ENCODE data around the gene CREBRF.

Gene CREBRF, protein sequence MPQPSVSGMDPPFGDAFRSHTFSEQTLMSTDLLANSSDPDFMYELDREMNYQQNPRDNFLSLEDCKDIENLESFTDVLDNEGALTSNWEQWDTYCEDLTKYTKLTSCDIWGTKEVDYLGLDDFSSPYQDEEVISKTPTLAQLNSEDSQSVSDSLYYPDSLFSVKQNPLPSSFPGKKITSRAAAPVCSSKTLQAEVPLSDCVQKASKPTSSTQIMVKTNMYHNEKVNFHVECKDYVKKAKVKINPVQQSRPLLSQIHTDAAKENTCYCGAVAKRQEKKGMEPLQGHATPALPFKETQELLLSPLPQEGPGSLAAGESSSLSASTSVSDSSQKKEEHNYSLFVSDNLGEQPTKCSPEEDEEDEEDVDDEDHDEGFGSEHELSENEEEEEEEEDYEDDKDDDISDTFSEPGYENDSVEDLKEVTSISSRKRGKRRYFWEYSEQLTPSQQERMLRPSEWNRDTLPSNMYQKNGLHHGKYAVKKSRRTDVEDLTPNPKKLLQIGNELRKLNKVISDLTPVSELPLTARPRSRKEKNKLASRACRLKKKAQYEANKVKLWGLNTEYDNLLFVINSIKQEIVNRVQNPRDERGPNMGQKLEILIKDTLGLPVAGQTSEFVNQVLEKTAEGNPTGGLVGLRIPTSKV

DNA sequence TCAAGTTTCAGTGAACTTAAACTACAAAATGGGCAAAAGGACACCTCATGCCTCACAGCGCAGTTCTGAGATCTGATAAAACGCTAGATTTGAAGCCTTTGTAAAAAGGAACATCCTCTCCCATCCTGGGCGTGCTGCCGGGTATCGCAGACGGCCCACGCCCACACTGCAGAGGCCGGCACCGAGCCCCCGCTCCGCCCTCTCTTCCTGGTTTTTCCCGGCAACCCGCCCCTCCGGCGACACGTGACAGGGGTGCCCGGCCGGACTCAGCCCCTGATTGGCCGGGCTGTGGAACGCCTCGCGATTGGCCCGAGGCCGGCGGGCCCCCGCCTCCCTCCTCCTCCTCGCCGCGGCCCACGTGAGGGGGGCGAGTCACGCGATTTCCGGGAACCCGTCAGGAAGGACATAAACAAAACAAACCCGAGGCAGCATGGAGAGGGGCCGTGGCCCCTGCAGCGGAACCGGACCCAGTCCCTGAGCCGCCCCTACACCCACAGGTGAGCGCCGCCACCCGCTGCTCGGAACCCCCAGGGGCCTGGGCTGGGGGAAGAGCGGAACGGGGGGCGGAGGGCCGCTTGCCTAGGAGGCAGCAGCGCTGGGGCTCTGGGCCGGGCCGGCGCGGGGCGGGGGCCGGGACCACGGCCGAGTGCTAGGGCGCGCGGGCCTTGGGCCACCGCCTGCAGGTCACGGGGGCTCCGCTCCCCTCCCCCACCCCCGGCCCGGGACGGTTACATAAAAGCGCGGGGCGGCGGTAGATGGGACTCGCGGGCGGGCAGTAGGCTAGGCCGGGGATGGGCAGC is at the start of gene CREBRF:
TSS of gene CREBRF (plus strand) at position 370 of the 800 bp plus-strand sequence. CDS start 24,424 bp downstream, outside the sequence.
- no peaks in the 10 kb centered on the region; the same call in 1 of the 2 replicates for H3K36me3 ChIP-seq (ENCODE audit: insufficient read depth, low read length)
- H3K4me2 ChIP-seq (ENCODE audit: insufficient read depth, low read length) = peak within 1 kb of the TSS; percentile 84
- peak within 1 kb of the TSS; percentile 85 for H3K9ac ChIP-seq (ENCODE audit: low read depth, low read length)
- peaks cover 8% of the 10 kb centered on the region for H4K20me1 ChIP-seq (ENCODE audit: insufficient read depth, low read length)
- H3K27me3 ChIP-seq (ENCODE audit: insufficient read depth, low read length, poor library complexity) = no peaks in the 10 kb centered on the region
- peak within 1 kb of the TSS; percentile 94 for H2AFZ ChIP-seq (ENCODE audit: low read depth, low read length)
- peak within 1 kb of the TSS; percentile 71 to 99 for H3K4me3 ChIP-seq (ENCODE audit: low read depth in 1 of 2, low read length in 2 of 2)
- peaks cover 36% of the 10 kb centered on the region for H3K79me2 ChIP-seq (ENCODE audit: insufficient read depth, low read length)
- no peak for TF ChIP-seq EZH2 (IDR thresholded peaks at IDR 0.05; ENCODE audit: borderline replicate concordance, low read depth, low read length, severe bottlenecking)
- ATAC-seq (ENCODE audit: insufficient read depth, low read depth) (peak; percentile 79), DNase-seq (peak; percentile 98)
- peak within 1 kb of the TSS; percentile 77 for H3K27ac ChIP-seq (ENCODE audit: low read length)
- no peaks in the 10 kb centered on the region for H3K9me3 ChIP-seq (ENCODE audit: insufficient read depth, low read length, severe bottlenecking)
- peaks cover 18% of the 10 kb centered on the region for H3K4me1 ChIP-seq (ENCODE audit: insufficient read depth, low read length)

GRCh38 chr5:173010021-173010420 is 46.1 kb upstream of the CREBRF start:
- ATAC-seq (ENCODE audit: insufficient read depth, low read depth) = no peak
- Histone ChIP-seq H3K9me3 (ENCODE audit: insufficient read depth, low read length, severe bottlenecking) (no peaks in the 10 kb centered on the region), H3K79me2 (ENCODE audit: insufficient read depth, low read length) (peaks cover 92% of the 10 kb centered on the region), H3K4me2 (ENCODE audit: insufficient read depth, low read length) (no peak overlapping the region), H3K9ac (ENCODE audit: low read depth, low read length) (no peak overlapping the region), H3K27me3 (ENCODE audit: insufficient read depth, low read length, poor library complexity) (no peaks in the 10 kb centered on the region), H3K27ac (ENCODE audit: low read length) (no peak overlapping the region), H3K4me1 (ENCODE audit: insufficient read depth, low read length) (no peaks in the 10 kb centered on the region), H4K20me1 (ENCODE audit: insufficient read depth, low read length) (peaks cover 52% of the 10 kb centered on the region), H3K36me3 (ENCODE audit: insufficient read depth, low read length) (peaks cover 9% of the 10 kb centered on the region), H2AFZ (ENCODE audit: low read depth, low read length) (no peak overlapping the region), H3K4me3 (ENCODE audit: low read depth in 1 of 2, low read length in 2 of 2) (no peak overlapping the region)
- TF ChIP-seq CTCF (IDR thresholded peaks at IDR 0.05; ENCODE audit: borderline replicate concordance, extremely low read depth, low read length, poor library complexity, severe bottlenecking) = no peak
- no peak for TF ChIP-seq EZH2 (IDR thresholded peaks at IDR 0.05; ENCODE audit: borderline replicate concordance, low read depth, low read length, severe bottlenecking)
- no peak for DNase-seq

DNA sequence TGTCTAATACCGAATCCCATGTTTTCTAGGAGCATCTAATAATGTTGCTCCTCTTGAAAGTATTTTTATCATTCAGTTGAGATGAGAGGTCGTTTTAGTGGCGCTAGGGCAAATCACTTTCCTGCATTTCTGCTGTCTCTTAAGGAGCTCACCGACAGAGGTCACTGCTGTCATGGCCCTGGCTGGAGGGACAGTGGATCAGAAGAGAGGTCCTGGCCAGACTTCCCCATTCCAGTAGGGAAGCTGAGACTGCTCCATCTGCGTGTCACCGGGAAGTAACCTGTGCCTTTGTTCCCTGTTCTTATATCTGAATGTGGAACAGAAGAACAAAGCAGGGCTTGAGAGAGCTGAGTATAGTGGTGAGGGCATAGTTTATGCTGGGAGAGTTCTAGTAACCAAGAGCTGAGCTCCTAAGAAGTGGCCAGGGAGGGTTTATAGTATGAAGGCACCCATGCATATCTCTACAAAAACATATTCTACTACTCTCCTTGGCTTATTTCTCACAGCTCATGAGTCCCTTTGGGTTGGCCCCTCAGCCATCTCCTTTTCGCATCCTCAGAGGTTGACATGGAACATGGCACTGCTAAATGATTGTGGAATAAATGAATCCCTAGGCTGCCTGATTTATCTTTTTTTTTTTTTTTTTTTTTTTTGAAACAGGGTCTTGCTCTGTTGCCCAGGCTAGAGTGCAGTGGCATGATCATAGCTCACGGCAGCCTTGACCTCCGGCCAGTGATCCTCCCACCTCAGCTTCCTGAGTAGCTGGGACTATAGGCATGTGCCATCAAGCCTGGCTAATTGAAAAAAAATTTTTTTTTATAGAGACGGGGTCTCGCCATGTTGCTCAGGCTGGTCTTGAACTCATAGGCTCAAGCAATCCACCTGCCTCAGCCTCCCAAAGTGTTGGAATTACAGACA is 45.3 kb upstream of the CREBRF start:
- no peak for DNase-seq
- Histone ChIP-seq H3K27ac (ENCODE audit: low read length) (no peak overlapping the region), H3K4me3 (ENCODE audit: low read depth in 1 of 2, low read length in 2 of 2) (no peak overlapping the region), H3K9ac (ENCODE audit: low read depth, low read length) (no peak overlapping the region), H3K79me2 (ENCODE audit: insufficient read depth, low read length) (peaks cover 92% of the 10 kb centered on the region), H3K4me2 (ENCODE audit: insufficient read depth, low read length) (no peak overlapping the region), H3K4me1 (ENCODE audit: insufficient read depth, low read length) (no peaks in the 10 kb centered on the region), H3K27me3 (ENCODE audit: insufficient read depth, low read length, poor library complexity) (no peaks in the 10 kb centered on the region), H4K20me1 (ENCODE audit: insufficient read depth, low read length) (peaks cover 57% of the 10 kb centered on the region), H3K36me3 (ENCODE audit: insufficient read depth, low read length) (peaks cover 9% of the 10 kb centered on the region), H2AFZ (ENCODE audit: low read depth, low read length) (no peak overlapping the region), H3K9me3 (ENCODE audit: insufficient read depth, low read length, severe bottlenecking) (no peaks in the 10 kb centered on the region)
- TF ChIP-seq CTCF (IDR thresholded peaks at IDR 0.05; ENCODE audit: borderline replicate concordance, extremely low read depth, low read length, poor library complexity, severe bottlenecking) (no peak), EZH2 (IDR thresholded peaks at IDR 0.05; ENCODE audit: borderline replicate concordance, low read depth, low read length, severe bottlenecking) (no peak)
- ATAC-seq (ENCODE audit: insufficient read depth, low read depth) = no peak
